ENCODE data around the gene MCM8.

DNA sequence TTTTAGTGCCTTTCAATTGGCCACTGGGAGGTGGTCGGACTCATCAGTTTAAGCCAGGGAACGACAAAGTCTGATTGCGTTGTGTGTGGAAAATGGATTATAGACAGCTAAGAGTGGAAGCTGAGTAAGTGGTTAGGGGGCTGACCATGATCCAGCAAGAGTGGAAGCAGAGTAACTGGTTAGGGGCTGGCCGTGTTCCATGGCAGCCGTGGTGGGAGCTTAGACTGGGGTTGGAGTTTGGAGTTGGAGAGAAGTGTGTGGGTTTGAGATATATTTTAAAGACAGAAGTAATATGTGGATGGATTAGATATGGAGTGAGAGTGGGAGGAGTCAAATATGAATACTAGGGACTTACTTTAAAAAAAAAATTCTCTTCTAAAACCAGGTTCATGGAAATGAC lies 61.7 kb downstream of the MCM8 start:
- TF ChIP-seq, protein P1, sequence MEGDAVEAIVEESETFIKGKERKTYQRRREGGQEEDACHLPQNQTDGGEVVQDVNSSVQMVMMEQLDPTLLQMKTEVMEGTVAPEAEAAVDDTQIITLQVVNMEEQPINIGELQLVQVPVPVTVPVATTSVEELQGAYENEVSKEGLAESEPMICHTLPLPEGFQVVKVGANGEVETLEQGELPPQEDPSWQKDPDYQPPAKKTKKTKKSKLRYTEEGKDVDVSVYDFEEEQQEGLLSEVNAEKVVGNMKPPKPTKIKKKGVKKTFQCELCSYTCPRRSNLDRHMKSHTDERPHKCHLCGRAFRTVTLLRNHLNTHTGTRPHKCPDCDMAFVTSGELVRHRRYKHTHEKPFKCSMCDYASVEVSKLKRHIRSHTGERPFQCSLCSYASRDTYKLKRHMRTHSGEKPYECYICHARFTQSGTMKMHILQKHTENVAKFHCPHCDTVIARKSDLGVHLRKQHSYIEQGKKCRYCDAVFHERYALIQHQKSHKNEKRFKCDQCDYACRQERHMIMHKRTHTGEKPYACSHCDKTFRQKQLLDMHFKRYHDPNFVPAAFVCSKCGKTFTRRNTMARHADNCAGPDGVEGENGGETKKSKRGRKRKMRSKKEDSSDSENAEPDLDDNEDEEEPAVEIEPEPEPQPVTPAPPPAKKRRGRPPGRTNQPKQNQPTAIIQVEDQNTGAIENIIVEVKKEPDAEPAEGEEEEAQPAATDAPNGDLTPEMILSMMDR (optimal IDR thresholded peaks at IDR 0.05 in 1 of 3, IDR thresholded peaks at IDR 0.05 in 1 of 3, conservative IDR thresholded peaks at IDR 0.05 in 1 of 3; ENCODE audit: extremely low read depth in 1 of 3, insufficient read depth in 2 of 3, low read length in 3 of 3) = no peak
- no peak for TF ChIP-seq EZH2 (IDR thresholded peaks at IDR 0.05; ENCODE audit: low read length)
